ENCODE measurements around the gene TCERG1L. TPM values are rescaled to one million over a fixed set of nuclear protein-coding genes. Genes with fewer than 3 reads are reported as not detected.

Gene TCERG1L
- total and polyA plus RNA-seq, 9 of the 15 experiments (the other 6 are each of a cell fraction or from before 2014, with no cell fraction given): not detected

- TF ChIP-seq ZBED1 (IDR thresholded peaks at IDR 0.05): no peak
- TF ChIP-seq ZNF263 (CRISPR knock-in tag; IDR thresholded peaks at IDR 0.05; ENCODE audit: borderline replicate concordance): no peak
- no peak for TF ChIP-seq TAF9B (IDR thresholded peaks at IDR 0.05; ENCODE audit: partially characterized antibody)
Measured at GRCh38 chr10:131221632-131222277, 89.8 kb downstream of the TCERG1L start (continued).

GRCh38 chr10:131220601-131221171, 90.8 kb downstream of the TCERG1L start:
- ChIA-PET POLR2A (no interaction called here), CTCF (ENCODE audit: low intra/inter-chr PET ratio) (no interaction called here)
- in situ Hi-C loops (cut with MboI) (no loop called here), intact Hi-C loops (cut with micrococcal nuclease) (no loop called here)
- no peak overlapping the region for H3K4me3 ChIP-seq
- H3K36me3 ChIP-seq (ENCODE audit: control insufficient read depth, insufficient read depth, low read length): no peaks in the 10 kb centered on the region
- H3K27me3 ChIP-seq (ENCODE audit: control insufficient read depth in 2 of 2, insufficient read depth in 2 of 2, low read length in 2 of 2): peaks cover 0 to 33% of the 10 kb centered on the region in 2 experiments; a peak in 2 of 5 replicates
- DNase-seq (ENCODE audit: extremely low read depth in 1 of 4, low spot score in 3 of 4) (no peak), FAIRE-seq (no peak), ATAC-seq (no peak)
- H2AFZ ChIP-seq (ENCODE audit: low read depth, low read length): no peak overlapping the region
- no peaks in the 10 kb centered on the region for H3K4me1 ChIP-seq (replicated peaks in 1 of 2; ENCODE audit: control insufficient read depth in 2 of 2, insufficient read depth in 2 of 2, low read length in 2 of 2)
- no peak overlapping the region for H3K9ac ChIP-seq (ENCODE audit: insufficient read depth in 1 of 2, low read depth in 2 of 2, low read length in 2 of 2)
- H4K20me1 ChIP-seq (replicated peaks; ENCODE audit: control insufficient read depth, insufficient read depth, low read length): no peaks in the 10 kb centered on the region
- H3K79me2 ChIP-seq (ENCODE audit: control insufficient read depth, insufficient read depth, low read length): no peaks in the 10 kb centered on the region
- H3K27ac ChIP-seq (ENCODE audit: extremely low read depth, low read depth, low read length): no peak overlapping the region
- H3K9me3 ChIP-seq (replicated peaks; ENCODE audit: control insufficient read depth, insufficient read depth, low read depth, low read length): no peaks in the 10 kb centered on the region
- 3% methylated on average over 4 of the region's 11 CpGs for WGBS (ENCODE audit: insufficient coverage, low coverage, missing lambda C conversion rate)
- H3K4me2 ChIP-seq (ENCODE audit: insufficient read depth, low read length): no peak overlapping the region
- no TSS peak for BruUV-seq (replicated peaks)
- H3K9me1 ChIP-seq (ENCODE audit: control insufficient read depth, insufficient read depth, low read length): no peaks in the 10 kb centered on the region
- TF ChIP-seq ZBTB11 (CRISPR knock-in tag; IDR thresholded peaks at IDR 0.05): no peak
- no peak for TF ChIP-seq JUND (IDR thresholded peaks at IDR 0.05; ENCODE audit: borderline replicate concordance, low read depth, low read length)
- TF ChIP-seq JUND (tag; IDR thresholded peaks at IDR 0.05; ENCODE audit: borderline replicate concordance, low read depth, low read length): no peak
- TF ChIP-seq ARID3B (CRISPR knock-in tag; IDR thresholded peaks at IDR 0.05; ENCODE audit: borderline replicate concordance): no peak
- TF ChIP-seq PTRF (tag; IDR thresholded peaks at IDR 0.05): no peak
- TF ChIP-seq NFATC3 (IDR thresholded peaks at IDR 0.05): no peak
- no peak for TF ChIP-seq ZBTB49 (CRISPR knock-in tag; IDR thresholded peaks at IDR 0.05; ENCODE audit: borderline replicate concordance)
- no peak for TF ChIP-seq ZNF134 (CRISPR knock-in tag; conservative IDR thresholded peaks at IDR 0.05)
- TF ChIP-seq ZNF778 (CRISPR knock-in tag; IDR thresholded peaks at IDR 0.05): no peak
